NT2/D1 (cell line): ENCODE data around the gene ZNF569.

Source experiments
- SUZ12 ChIP-seq: IDR thresholded peaks from 2 replicates; pipeline ENCODE4 v1.6.1; 2011; ENCODE audit not compliant: insufficient read length, insufficient read depth; ENCODE audit errors: extremely low read depth
- YY1 ChIP-seq: IDR thresholded peaks from 2 replicates; pipeline ENCODE4 v1.6.1; 2011; ENCODE audit not compliant: insufficient read length, insufficient read depth
- ZNF274 ChIP-seq: IDR thresholded peaks from 2 replicates; pipeline ENCODE4 v1.6.1; 2011; ENCODE audit warnings: mild to moderate bottlenecking, low read depth, low read length

DNA sequence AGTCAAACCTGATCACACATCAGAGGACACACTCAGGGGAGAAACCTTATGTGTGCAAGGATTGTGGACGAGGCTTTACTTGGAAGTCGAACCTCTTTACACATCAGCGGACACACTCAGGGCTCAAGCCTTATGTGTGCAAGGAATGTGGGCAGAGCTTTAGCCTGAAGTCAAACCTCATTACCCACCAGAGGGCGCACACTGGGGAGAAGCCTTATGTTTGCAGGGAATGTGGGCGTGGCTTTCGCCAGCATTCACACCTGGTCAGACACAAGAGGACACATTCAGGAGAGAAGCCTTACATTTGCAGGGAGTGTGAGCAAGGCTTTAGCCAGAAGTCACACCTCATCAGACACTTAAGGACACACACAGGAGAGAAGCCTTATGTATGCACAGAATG, 104.5 kb downstream of the ZNF569 start:
- no peak for TF ChIP-seq ZNF274
- TF ChIP-seq SUZ12, result no peak
- no peak for TF ChIP-seq YY1
